Activated T-cell treated with anti-CD3 and anti-CD28 coated beads, Interleukin-2, amount 50 U/mL, for 48 hours (primary cell): ENCODE results near the gene MARK1.
"Not testable (repeated sequence)": the region's sequence is repeated elsewhere in the genome, so short reads cannot be mapped to it uniquely, and the experiment has no call there.

Source experiments
- DNase-seq, 2 experiments: peaks; one replicate each; pipeline ENCODE4 v3.0.0-alpha.2; 2020

MARK1 gene

DNA sequence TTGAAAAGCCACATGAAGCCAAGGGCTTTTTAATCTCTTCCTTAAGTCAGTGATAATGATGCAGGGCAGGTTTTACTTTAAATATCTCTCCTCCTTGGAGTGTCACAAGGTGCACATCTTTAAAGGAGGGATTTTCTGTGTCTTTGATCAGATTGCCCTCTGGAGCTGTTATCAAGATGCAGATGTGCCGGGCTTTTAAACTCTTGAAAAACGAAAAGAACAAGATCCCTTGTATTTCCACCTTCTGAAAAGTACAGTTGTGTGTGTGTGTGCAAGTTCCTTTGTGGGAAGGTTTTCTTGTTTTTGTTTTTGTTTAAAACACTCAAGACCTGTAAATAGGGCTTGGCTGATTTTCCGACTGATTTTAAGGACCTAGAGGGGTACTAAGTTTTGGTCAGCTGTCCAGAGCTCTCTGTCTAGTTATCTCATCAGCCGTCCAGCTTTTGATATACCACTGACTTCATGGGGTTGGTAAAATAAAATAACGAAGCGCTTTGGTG is 1.6 kb downstream of the MARK1 start:
- no peak for DNase-seq

DNA sequence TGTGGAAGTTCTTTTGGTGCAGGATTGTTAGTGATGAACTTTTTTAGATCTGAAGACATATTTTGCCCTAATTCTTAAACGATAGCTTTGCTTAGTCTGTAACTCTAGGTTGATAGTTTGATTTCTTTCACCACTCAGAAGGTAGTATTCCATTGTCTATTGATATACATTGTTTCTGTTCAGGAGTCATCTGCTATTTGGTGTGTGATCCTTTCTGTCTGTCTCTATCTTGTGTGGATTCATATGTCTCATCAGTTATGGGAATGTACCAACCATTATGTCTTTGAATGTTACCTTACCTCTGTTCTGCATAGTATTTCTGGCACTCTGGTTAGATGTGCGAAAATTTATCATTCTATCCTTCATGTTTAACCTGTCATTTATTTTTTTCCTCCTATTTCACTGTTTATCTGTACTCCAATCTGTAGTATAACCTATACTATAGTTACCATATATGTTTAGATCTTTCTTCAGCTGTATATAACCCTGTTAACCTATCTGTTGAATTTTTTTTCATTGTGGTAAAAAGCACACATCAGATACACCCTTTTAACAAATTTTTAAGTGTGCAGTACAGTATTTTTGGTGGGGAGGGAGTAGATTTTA is 5.7 kb downstream of the MARK1 start:
- no peak for DNase-seq

DNA sequence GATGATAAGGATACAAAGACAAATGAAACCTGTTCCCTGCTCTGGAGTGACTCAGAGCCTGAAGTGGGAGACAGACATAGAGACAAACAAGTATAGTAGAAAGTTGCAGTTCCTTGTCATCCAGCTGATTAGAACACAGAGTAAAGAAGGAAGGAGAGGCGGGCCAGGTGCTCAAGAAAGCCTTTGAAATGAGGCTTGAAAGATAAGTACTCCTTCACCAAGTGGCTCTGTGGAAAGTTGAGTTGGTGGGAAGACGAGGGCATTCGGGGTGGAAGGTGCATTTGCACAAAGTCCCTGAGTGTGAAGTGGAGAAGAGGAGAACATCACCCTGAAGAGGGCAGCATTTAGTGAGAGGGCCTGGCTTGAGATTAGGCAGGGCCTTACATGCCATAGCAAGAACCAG is 17.0 kb downstream of the MARK1 start:
- DNase-seq: no peak

DNA sequence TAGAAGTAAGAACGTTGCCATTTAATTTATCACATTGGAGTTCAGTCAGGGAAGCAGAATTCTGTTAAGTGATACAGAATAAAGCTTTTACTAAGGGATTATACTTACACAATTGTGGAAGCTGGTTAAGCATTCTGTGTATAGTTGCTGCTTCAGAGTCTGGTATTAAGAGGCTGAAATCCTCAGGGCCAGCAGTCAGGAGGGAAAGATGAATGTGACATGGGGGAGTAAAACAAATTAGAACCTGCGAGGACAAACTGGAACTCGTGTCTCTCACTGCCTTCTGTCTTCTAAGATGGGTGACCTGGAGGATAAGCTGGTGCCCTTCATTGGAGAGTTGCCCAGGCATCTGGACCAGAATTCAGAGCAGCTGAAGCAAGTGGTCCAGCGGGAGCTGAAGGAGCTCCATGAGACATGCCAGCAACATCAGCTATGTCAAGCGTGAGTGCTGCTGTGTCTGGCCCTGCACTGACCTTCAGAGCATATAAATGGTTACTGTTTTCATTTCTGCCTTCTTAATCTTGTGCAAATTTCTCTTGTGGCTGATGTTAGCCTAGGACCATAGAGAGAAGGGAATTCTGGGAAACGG is 23.0 kb downstream of the MARK1 start:
- DNase-seq: no peak

DNA sequence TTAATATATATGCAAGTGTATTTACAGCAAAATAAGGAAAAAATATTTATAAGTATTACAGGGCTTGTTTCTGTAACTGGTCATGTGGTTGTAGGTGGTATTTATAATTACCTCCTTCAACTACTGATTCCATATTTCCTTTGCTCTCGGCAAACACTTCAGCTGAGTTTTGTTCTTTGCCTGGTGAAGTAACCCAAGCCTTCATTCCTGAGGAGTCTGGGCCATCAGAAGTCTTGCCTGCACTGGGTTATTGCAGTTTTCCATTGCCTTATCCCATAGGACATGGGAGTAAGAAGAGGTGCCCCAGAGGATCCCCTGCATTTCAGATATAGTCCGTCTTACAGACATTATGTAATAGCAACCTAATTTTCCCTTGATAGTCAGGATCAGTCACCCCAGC is 23.8 kb downstream of the MARK1 start:
- DNase-seq: no peak

DNA sequence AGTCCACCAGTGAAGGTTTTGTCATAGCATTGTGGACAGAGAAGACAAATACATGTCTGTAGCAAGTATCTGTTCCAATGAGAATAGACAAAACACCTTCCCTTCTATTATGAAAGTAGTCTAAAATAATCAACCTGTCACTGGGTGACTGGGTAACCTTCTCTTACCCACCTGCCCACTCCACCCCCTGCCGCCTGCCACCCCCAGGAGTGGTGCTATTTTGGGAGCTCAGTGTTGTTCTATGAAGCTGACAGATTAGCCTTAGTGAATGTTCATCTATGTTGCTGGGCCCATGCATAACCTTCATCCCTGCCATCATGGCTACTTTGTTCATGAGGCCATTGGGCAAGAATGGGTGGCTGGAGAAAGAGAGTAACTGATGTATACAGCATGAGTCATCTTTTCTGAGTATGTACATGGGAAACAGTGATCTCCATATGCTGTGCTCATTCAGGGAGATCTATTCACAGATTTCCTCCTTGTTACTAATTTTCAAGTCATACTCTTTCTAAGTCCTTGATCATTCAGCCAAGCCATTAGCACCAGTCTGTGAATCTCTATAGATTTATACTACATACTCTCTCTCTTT is 24.8 kb downstream of the MARK1 start:
- no peak for DNase-seq

DNA sequence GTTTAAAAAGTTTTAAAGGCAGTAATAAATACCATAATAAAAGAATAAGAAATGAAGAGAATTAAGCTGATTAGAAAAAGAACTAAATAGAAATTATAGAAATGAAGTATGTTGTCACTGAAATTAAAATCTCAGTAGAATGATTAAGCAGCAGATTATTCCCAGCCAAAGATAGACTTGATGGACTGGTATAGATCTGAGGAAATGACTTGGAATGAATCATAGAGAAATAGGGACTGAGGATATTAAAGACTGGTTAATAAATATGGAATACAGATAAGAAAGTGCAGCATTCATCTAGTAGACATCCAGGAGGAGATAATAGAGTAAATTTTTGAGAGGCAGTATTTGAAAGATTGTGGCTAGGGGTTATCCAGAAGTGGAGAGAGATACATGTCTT is 28.7 kb downstream of the MARK1 start:
- DNase-seq: no peak

DNA sequence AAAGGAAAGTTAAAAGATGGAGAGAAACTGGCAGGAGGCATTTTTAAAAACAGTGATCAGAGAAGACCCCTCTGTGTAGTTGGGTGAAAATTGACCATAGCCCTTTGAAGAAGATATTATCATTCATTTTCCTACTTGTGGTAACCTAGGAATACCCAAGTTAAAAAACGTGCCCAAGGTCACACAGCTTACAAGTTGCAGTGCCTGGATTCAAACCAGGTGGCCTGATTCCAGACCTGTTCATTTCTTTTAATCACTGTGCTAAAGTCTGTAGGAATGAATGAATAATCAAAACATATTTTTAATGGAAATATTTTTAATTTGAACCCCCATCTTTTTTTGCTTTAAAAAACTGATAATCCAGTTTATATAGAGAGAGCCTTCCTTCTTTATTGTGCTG is 35.6 kb downstream of the MARK1 start:
- DNase-seq: no peak

DNA sequence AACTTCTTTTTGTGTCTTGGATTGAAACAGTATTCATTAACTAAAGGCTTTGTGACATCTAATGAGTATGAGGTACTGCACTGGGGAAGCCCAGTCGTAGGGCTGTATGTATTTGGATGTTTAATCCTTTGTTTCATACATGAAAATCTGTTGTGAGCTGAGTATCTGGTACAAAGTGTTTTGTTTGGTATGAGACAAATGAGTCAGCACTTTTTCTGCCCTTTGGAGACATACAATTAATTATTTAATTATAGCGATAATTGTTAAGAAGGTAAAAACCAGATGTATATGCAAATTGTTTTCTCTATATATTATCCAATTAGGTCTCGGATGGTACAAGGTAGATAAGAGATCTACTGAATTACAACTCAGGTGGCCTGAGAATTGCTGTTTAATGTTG is 36.3 kb downstream of the MARK1 start:
- no peak for DNase-seq

DNA sequence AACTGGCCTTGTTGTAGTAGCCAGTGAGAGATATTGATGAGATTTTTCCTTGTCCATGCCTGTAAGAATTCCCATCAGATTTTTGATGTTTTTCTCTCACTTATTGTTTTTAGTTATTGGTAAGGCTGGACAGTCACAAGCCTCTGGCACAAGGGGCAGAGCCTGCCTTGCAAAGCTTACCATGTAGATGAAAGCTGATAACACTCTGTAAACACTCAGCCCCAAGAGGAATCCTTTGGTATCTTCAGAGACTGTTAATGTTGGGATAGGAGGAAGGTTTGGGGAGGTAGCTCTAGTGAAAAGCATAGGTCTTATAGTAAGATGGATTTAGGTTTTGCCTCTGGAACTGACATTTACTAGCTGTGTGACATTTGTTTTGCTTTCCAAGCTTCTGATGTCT is 37.7 kb downstream of the MARK1 start:
- no peak for DNase-seq

DNA sequence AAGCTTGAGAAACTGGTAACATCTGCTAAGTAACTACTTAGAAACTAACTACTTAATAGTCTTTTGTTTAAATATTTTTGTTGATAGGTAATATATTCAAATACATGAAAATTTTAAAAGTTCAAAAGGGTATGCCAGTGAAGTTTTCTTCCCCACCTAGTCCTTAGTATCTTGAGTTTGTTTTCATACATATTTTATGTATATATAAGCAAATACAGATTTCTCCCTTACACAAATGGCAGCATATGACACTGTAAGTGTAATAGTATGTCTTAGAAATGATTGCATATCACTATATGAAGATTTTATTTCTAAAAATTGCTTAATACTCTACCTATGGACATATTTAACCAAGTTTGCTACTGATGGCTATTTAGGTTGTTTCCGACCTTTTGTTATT is 38.9 kb downstream of the MARK1 start:
- no peak for DNase-seq

DNA sequence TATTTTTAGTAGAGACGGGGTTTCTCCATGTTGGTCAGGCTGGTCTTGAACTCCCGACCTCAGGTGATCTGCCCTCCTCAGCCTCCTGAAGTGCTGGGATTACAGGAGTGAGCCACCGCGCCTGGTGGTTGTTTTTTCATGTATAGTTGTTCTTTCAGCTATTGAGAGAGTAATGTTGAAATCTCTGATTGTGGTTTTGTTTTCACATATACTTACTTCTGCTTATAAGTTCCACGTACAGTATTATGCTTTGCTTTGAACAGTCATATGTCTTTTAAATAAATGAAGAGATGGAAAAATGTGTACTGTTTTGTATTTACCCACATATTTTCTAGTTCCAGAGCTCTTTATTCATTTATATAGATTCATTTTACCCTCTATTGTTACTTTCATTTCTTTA is 44.5 kb downstream of the MARK1 start:
- DNase-seq: no peak

DNA sequence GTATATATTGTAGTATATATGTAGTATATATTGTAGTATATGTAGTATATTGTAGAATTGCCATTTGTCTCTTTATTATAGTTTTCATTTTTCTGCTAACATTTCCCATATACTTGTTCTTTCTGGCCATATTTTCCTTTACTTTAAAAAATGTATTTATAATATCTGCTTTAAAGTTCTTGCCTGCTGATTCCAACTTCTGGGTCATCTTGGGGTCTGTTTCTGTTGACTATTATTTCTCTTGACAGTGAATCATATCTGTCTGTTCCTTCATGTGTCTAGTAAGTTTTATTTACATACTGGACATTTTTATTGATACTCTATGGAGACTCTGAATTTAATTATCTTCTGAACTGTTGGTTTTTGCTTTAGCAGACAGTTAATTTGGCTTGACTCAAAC is 45.9 kb downstream of the MARK1 start:
- no peak for DNase-seq

DNA sequence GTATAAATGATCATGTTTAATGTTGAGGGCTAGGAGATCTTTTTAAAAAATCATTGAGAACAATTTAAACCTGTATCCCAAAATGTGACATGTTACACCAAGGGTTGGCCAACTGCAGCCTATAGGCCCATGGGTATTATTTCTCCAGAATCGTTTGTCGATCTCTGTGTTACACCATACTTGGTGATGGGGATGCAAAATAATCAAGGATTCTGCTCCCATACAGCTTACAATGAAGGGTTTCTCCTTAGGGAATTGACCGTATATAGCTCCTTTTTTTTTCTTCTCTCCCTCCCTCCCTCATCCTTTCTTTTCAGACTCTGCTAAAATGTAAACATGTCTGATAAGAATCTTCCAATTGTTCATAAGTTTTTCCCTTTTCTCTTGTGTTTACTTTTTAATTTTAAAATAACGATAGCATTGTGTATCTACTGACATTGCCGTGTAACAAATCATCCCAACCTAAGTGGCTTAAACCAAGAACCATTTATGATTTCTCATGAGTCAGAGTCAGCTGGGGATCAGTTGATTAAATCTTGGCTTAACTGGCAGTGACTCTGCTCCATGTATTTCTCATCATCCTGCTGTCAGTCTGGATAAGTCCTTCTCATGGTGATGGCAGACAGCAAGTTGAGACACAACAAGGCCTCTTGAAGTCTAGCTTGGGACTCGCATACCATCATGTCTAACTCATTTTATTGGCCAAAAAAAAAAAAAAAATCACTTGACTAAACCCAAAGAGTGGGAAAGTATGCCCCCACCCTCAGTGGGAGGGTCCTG is 48.0 kb downstream of the MARK1 start:
- DNase-seq: no peak

DNA sequence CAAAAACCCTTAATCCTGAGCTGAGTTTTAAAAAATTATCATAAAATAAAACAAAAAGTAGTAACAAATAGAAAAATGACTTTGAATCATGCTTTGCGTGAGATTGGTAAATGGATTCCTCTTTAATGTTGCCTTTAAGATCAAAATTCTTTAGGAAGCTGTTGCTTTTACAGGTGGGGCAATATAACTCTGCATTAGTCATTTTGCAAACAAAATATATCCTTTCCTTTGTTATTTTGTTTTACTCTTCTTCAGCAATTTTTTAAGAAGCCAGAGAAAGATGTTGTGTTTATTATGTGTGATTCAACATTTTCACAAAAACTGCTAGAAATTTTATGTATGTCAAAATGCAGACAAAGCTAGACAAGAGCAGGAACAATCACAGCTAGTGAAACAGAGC is 50.0 kb downstream of the MARK1 start:
- no peak for DNase-seq

DNA sequence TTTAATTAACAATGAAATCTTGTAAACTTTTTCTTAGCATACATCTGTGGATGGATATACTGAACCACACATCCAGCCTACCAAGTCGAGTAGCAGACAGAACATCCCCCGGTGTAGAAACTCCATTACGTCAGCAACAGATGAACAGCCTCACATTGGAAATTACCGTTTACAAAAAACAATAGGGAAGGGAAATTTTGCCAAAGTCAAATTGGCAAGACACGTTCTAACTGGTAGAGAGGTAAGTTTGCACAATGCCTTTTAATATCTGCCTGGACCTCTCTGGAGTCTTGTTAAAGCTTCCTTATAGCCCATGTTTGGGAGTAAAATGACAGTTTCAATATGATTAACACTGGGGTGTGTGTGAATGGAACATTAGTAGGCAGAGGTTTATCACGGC is 51.4 kb downstream of the MARK1 start:
- no peak for DNase-seq

DNA sequence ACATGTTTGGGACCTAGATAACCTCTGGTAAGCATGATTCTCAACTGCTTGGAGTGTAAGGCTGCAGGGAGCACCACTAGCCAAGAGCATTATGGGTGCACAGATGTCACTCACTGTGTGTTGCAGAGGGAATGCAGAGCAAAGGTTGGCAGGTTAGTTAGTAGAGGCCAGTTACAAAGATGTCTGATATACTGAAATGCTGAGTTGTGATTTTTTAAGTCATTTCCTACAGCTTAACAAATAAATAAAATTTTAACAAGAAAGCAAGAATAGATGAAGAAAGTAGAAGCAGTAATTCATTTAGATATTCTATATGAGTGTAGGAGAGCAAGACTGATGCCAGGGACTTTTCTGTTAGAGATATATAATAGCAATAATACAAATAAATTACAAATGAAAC is 64.8 kb downstream of the MARK1 start:
- no peak for DNase-seq

DNA sequence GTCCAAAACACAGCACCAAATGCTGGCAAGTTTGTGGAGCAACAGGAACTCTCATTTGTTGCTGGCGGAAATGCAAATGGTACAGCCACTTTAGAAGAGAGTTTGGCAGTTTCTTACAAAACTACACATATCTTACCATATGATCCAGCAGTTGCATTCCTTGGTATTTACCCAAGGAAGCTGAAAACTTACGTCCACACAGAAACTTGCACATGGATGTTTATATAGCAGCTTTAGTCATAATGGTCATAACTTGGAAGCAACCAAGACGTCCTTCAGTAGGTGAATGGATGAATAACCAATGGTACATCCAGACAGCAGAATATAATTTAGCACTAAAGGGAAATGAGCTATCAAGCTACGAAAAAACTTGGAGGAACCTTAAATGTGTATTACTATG is 66.4 kb downstream of the MARK1 start:
- no peak for DNase-seq

DNA sequence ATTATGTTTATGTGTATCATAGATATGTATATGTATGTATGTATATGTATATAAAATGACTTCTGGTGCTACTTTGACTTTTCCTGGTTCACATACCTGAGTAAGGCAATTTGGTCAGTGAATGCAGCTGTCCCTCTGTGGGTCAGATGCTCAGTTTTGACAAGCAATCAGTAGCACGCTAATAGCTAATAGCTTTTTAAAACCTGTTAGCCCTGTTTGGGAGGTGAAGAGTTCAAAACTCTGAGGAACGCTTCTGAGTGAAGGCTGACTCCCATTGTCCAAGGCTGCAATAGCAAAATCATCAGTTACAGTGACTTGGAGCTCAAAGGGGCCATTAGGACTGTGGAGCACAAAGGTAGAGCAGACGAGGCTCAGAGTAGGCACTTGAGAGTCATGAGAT is 67.2 kb downstream of the MARK1 start:
- no peak for DNase-seq

DNA sequence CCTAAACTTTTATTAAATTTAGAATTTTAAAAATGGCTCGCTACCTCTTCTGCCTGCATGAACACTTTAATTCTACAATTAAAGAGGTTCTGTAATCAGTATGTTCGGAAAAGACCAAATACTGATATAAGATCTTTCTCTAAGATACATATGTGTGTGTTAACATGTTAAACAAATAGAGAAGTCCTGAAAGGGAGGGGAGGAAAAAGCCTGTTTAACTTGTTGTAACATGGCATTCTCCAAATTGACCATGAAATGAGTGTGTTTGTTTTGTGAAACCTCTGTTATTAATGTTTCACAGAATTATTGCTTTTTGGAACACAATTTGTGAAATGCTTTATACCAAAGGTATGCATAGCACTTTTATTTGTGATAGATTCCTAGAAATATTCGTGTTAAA is 77.0 kb downstream of the MARK1 start:
- no peak for DNase-seq

DNA sequence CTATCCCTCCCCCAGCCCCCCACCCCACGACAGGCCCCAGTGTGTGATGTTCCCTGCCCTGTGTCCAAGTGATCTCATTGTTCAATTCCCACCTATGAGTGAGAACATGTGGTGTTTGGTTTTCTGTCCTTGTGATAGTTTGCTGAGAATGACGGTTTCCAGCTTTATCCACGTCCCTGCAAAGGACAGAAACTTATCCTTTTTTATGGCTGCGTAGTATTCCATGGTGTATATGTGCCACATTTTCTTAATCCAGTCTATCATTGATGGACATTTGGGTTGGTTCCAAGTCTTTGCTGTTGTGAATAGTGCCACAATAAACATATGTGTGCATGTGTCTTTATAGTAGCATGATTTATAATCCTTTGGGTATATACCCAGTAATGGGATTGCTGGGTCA is 77.7 kb downstream of the MARK1 start:
- DNase-seq: not testable (repeated sequence)

DNA sequence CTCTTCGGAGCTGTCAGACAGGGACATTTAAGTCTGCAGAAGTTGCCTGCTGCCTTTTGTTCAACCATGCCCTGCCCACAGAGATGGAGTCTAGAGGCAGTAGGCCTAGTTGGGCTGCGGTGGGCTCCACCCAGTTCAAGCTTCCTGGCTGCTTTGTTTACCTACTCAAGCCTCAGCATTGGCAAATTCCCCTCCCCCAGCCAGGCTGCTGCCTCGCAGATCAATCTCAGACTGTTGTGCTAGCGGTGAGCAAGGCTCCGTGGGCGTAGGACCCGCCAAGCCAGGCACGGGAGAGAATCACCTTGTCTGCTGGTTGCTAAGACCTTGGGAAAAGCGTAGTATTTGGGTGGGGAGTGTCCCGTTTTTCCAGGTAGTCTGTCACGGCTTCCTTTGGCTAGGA is 83.2 kb downstream of the MARK1 start:
- DNase-seq: not testable (repeated sequence)

DNA sequence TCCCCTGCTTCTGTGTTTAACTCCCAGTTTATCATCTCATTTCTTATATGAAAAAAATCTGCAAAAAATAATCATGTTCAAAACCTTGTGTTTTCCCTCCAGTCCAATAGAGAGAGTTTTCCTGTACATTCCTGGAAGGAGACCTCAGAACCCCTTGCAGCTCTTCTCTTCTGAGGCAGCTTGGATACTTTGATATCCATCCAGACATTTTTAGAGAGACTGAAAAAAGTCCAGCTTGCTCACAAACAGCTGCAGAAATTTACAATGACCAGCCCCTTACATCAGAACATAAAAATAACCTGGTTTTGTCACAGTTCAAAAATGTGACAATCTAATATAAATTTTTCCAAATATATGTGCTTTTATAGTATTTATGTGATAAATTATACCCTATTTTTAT is 88.9 kb downstream of the MARK1 start:
- no peak for DNase-seq

DNA sequence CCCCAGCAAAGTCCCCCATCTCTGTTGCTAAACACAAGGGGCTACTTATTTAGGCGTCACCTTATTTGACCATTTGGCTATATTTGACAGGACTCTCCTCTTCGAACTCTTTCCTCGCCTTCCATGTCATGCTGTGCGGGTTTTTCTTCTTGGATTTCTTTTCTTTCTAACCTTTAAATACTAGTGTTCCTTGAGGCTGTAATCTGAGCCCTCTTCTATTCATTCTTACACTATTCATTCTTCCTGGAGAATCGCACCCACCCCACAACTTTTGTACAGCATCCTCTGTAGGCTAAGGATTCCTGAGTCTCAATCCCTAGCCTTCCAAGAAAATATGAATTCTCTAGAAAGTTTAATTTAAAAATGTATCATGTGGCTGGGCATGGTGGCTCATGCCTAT is 100.5 kb downstream of the MARK1 start:
- no peak for DNase-seq
